ENCODE measurements around the gene CYTIP. TPM values are rescaled to one million over a fixed set of nuclear protein-coding genes. Genes with fewer than 3 reads are reported as not detected.

CYTIP gene
- total RNA-seq, 1 donor from 2014 or later, result 0.54 TPM

- H3K9me3 ChIP-seq (ENCODE audit: low read depth), result peaks cover 4% of the 10 kb centered on the region
- H3K4me3 ChIP-seq, result no peak overlapping the region
- no peak overlapping the region for H3K4me2 ChIP-seq
- no peaks in the 10 kb centered on the region for H3F3A ChIP-seq (ENCODE audit: low read depth)
- no peak overlapping the region for H3K27ac ChIP-seq
- H3K9me3 Mint-ChIP-seq, result peaks cover 9% of the 10 kb centered on the region
- H3K36me3 Mint-ChIP-seq, result no peaks in the 10 kb centered on the region
- H3K4me3 Mint-ChIP-seq, result no peak overlapping the region
- no peak overlapping the region for H3K9ac ChIP-seq
- H3K4me1 Mint-ChIP-seq, result no peaks in the 10 kb centered on the region
- H2AFZ ChIP-seq (replicated peaks), result no peak overlapping the region
- H3K27me3 ChIP-seq, result no peaks in the 10 kb centered on the region
- H3K79me2 ChIP-seq (ENCODE audit: low read depth), result no peaks in the 10 kb centered on the region
- no peak for DNase-seq (ENCODE audit: low spot score)
- H3K36me3 ChIP-seq, result no peaks in the 10 kb centered on the region
- no peak overlapping the region for H3K27ac Mint-ChIP-seq
- no peaks in the 10 kb centered on the region for H3K4me1 ChIP-seq
- TF ChIP-seq EZH2 (IDR thresholded peaks at IDR 0.05) (no peak), CTCF (IDR thresholded peaks at IDR 0.05) (no peak), EZH2phosphoT487 (IDR thresholded peaks at IDR 0.05) (no peak)
- no peaks in the 10 kb centered on the region for H3K27me3 Mint-ChIP-seq (ENCODE audit: insufficient read depth, low read depth)
- H4K20me1 ChIP-seq (ENCODE audit: low read depth), result no peaks in the 10 kb centered on the region
Observed at GRCh38 chr2:157421964-157422363, 21.9 kb downstream of the CYTIP start.

GRCh38 chr2:157421331-157421944, 22.5 kb downstream of the CYTIP start:
- no peaks in the 10 kb centered on the region for H3K4me1 Mint-ChIP-seq
- H3K9ac ChIP-seq, result no peak overlapping the region
- no peak overlapping the region for H3K4me3 ChIP-seq
- no peaks in the 10 kb centered on the region for H3K27me3 Mint-ChIP-seq (ENCODE audit: insufficient read depth, low read depth)
- no peaks in the 10 kb centered on the region for H4K20me1 ChIP-seq (ENCODE audit: low read depth)
- no peaks in the 10 kb centered on the region for H3K27me3 ChIP-seq
- no peak for DNase-seq (ENCODE audit: low spot score)
- no peaks in the 10 kb centered on the region for H3K36me3 ChIP-seq
- H3K27ac ChIP-seq, result no peak overlapping the region
- peaks cover 4% of the 10 kb centered on the region for H3K9me3 ChIP-seq (ENCODE audit: low read depth)
- peaks cover 5% of the 10 kb centered on the region for H3K9me3 Mint-ChIP-seq
- no peaks in the 10 kb centered on the region for H3K4me1 ChIP-seq
- no peaks in the 10 kb centered on the region for H3F3A ChIP-seq (ENCODE audit: low read depth)
- H3K4me3 Mint-ChIP-seq, result no peak overlapping the region
- H3K36me3 Mint-ChIP-seq, result no peaks in the 10 kb centered on the region
- no peak overlapping the region for H3K27ac Mint-ChIP-seq
- H3K79me2 ChIP-seq (ENCODE audit: low read depth), result no peaks in the 10 kb centered on the region
- no peak for TF ChIP-seq EZH2phosphoT487 (IDR thresholded peaks at IDR 0.05)
- no peak for TF ChIP-seq CTCF (IDR thresholded peaks at IDR 0.05)
- no peak for TF ChIP-seq EZH2 (IDR thresholded peaks at IDR 0.05)
- no peak overlapping the region for H2AFZ ChIP-seq (replicated peaks)
- H3K4me2 ChIP-seq, result no peak overlapping the region

GRCh38 chr2:157420771-157421323, 23.0 kb downstream of the CYTIP start:
- no peak for TF ChIP-seq CTCF (IDR thresholded peaks at IDR 0.05)
- TF ChIP-seq EZH2 (IDR thresholded peaks at IDR 0.05), result no peak
- no peak for TF ChIP-seq EZH2phosphoT487 (IDR thresholded peaks at IDR 0.05)
- Mint-ChIP-seq H3K4me3 (no peak overlapping the region), H3K4me1 (no peaks in the 10 kb centered on the region), H3K27ac (no peak overlapping the region), H3K27me3 (ENCODE audit: insufficient read depth, low read depth) (no peaks in the 10 kb centered on the region), H3K36me3 (no peaks in the 10 kb centered on the region), H3K9me3 (peaks cover 4% of the 10 kb centered on the region)
- Histone ChIP-seq H3K9ac (no peak overlapping the region), H3K4me1 (no peaks in the 10 kb centered on the region), H4K20me1 (ENCODE audit: low read depth) (no peaks in the 10 kb centered on the region), H3F3A (ENCODE audit: low read depth) (no peaks in the 10 kb centered on the region), H3K27ac (no peak overlapping the region), H3K9me3 (ENCODE audit: low read depth) (peaks cover 4% of the 10 kb centered on the region), H3K27me3 (no peaks in the 10 kb centered on the region), H2AFZ (replicated peaks) (no peak overlapping the region), H3K36me3 (no peaks in the 10 kb centered on the region), H3K4me2 (no peak overlapping the region), H3K4me3 (no peak overlapping the region), H3K79me2 (ENCODE audit: low read depth) (no peaks in the 10 kb centered on the region)
- DNase-seq (ENCODE audit: low spot score), result no peak
